ENCODE measurements around the gene TLL1. TPM values are rescaled to one million over a fixed set of nuclear protein-coding genes. Genes with fewer than 3 reads are reported as not detected.

TLL1 gene
- total RNA-seq, 1 experiment from 2014 or later: not detected

GRCh38 chr4:165909947-165910346 lies 36.9 kb downstream of the TLL1 start:
- Histone ChIP-seq H2BK20ac (ENCODE audit: low read depth, low read length, poor library complexity, severe bottlenecking) (no peak overlapping the region), H2BK12ac (ENCODE audit: insufficient read length, low read depth, low read length) (no peak overlapping the region), H3K18ac (ENCODE audit: insufficient read length, low read depth, low read length) (no peak overlapping the region), H3K27ac (ENCODE audit: insufficient read length, low read depth, low read length) (no peak overlapping the region), H4K20me1 (ENCODE audit: control insufficient read depth, insufficient read depth, insufficient read length) (no peaks in the 10 kb centered on the region), H2BK5ac (ENCODE audit: insufficient read length, low read length) (no peak overlapping the region), H4K8ac (replicated peaks; ENCODE audit: insufficient read length, low read depth, low read length) (no peak overlapping the region), H3K23ac (ENCODE audit: insufficient read length, low read depth, low read length) (no peak overlapping the region), H3K27me3 (ENCODE audit: insufficient read depth, low read length) (no peaks in the 10 kb centered on the region), H3K56ac (ENCODE audit: insufficient read length, low read depth, low read length) (no peak overlapping the region), H4K91ac (ENCODE audit: insufficient read length, low read depth, low read length) (no peak overlapping the region), H3K4ac (ENCODE audit: low read depth, low read length) (no peak overlapping the region), H3K9ac (ENCODE audit: extremely low read depth, insufficient read length, low read length) (no peak overlapping the region), H3K4me2 (ENCODE audit: insufficient read depth, insufficient read length, low read length) (no peak overlapping the region), H3K79me2 (ENCODE audit: insufficient read depth, low read length) (no peaks in the 10 kb centered on the region), H3K14ac (ENCODE audit: insufficient read depth, low read length) (no peak overlapping the region), H3T11ph (ENCODE audit: low read length) (no peak overlapping the region), H3K4me1 (ENCODE audit: insufficient read depth, low read length) (no peaks in the 10 kb centered on the region), H3K23me2 (ENCODE audit: insufficient read length, low read depth, low read length, poor library complexity, severe bottlenecking) (no peaks in the 10 kb centered on the region), H2BK120ac (ENCODE audit: low read depth, low read length, poor library complexity, severe bottlenecking) (no peak overlapping the region), H2BK15ac (ENCODE audit: low read depth, low read length) (no peak overlapping the region), H2AK5ac (ENCODE audit: insufficient read length, low read length) (no peak overlapping the region), H3K79me1 (ENCODE audit: insufficient read depth, low read depth, low read length, poor library complexity, severe bottlenecking) (no peaks in the 10 kb centered on the region), H4K5ac (ENCODE audit: insufficient read length, low read depth, low read length) (no peak overlapping the region), H2AFZ (ENCODE audit: low read length) (no peak overlapping the region), H3K9me3 (ENCODE audit: control insufficient read depth, low read depth, low read length) (no peaks in the 10 kb centered on the region)
- no peak overlapping the region for H3K27ac Mint-ChIP-seq
- no CpG with 5 or more reads among the region's 2 CpGs for WGBS (ENCODE audit: extremely low coverage, insufficient read length, low lambda C conversion rate)
- no peak for DNase-seq
- H3K9me3 Mint-ChIP-seq: no peaks in the 10 kb centered on the region
- TF ChIP-seq CTCF (conservative IDR thresholded peaks at IDR 0.05): no peak
- no peak overlapping the region for H3K4me3 Mint-ChIP-seq
- no peaks in the 10 kb centered on the region for H3K36me3 Mint-ChIP-seq (ENCODE audit: insufficient read depth in 1 of 3, low read depth in 3 of 3)
- 0 out of 4 replicates have a peak, but pooled peaks cover 0 to 3% of the 10 kb centered on the region in 2 experiments for H3K4me1 Mint-ChIP-seq
- no peaks in the 10 kb centered on the region; the same call in 1 of the 2 replicates for H3K27me3 Mint-ChIP-seq (ENCODE audit: low read depth)
